Ovary (tissue), 9 donors: Measurements from ENCODE around the gene TUBB3. TPM values are rescaled to one million over a fixed set of nuclear protein-coding genes. Genes with fewer than 3 reads are reported as not detected.
A peak's percentile ranks its signal among the peaks of the same experiment; 100 is the strongest.

Experiments used
- DNase-seq, 5 donors: peaks; one replicate each; pipeline ENCODE4 v3.0.0-alpha.2; 2019 to 2020
- H3K27ac ChIP-seq, 2 donors: fragments of 200-600 bp; one replicate each; pipeline versions ENCODE4 v1.5.1 to v1.8.0; 2019 to 2022
- H3K27me3 ChIP-seq: fragments of 200-600 bp; one replicate; pipeline ENCODE4 v1.8.0; 2022
- H3K36me3 ChIP-seq: fragments of 200-600 bp; sonication (generic); one replicate; pipeline ENCODE4 v1.5.1; 2019
- H3K4me1 ChIP-seq: one replicate; pipeline ENCODE4 v1.8.1; 2013; ENCODE audit warnings: mild to moderate bottlenecking, moderate library complexity; ENCODE audit not compliant: insufficient read depth
- H3K4me3 ChIP-seq: fragments of 200-600 bp; sonication (generic); one replicate; pipeline ENCODE4 v1.5.1; 2017
- H3K9me3 ChIP-seq, 2 donors: fragments of 200-600 bp in 1 of 2; sonication (generic) in 1 of 2; one replicate each; pipeline versions ENCODE4 v1.5.1 to v1.8.1; 2013 to 2019; ENCODE audit warnings: mild to moderate bottlenecking in 1 of 2, moderate library complexity in 1 of 2
- EP300 ChIP-seq: sonication (generic); formaldehyde crosslinking; IDR thresholded peaks from one replicate; pipeline ENCODE4 v1.6.1; 2017; ENCODE audit warnings: antibody characterized with exemption
- POLR2A ChIP-seq: fragments of 450-650 bp; IDR thresholded peaks from one replicate; pipeline ENCODE4 v1.6.1; 2017; ENCODE audit warnings: antibody characterized with exemption, mild to moderate bottlenecking, moderate library complexity
- WGBS, 3 donors: extraction: QIAGEN DNeasy Blood & Tissue Kit in 1 of 3; methylation state at CpG; one replicate each; pipeline versions ENCODE4 v1.1.5 to v1.1.7; 2013 to 2017; 5-methylcytosine and 5-hydroxymethylcytosine counted together
- intact Hi-C, 4 donors: fragments of 100-400 bp; cut with DNase I; formaldehyde crosslinking; loops; one replicate each; pipeline versions ENCODE4 v1.11.0 to v1.15.1; 2022 to 2023
- polyA plus RNA-seq, 2 donors: library from polyadenylated mRNA; stranded (reverse); fragments of 200-250 nt in 1 of 2; fragments of 350-450 nt in 1 of 2; fragmentation: Illumina TruSeq in 1 of 2; extraction: RNeasy Lipid Tissue Mini Kit (QIAGEN cat#74804) in 1 of 2; gene quantifications; one replicate each; pipeline ENCODE4 v1.2.3, GENCODE V29; 2013 to 2014
- total RNA-seq, 7 donors: library from RNA; depleted of rRNA in 2 of 7; stranded (reverse); fragments of >200 nt in 2 of 7; fragmentation: NEBNext Ultra II Directional in 3 of 7; extraction: Animal tissue kit (Norgen Biotek cat#: 25700) in 3 of 7; gene quantifications; one replicate each; pipeline versions ENCODE4 v1.1.0 to v1.2.4, GENCODE V29; 2016 to 2023
- TF ChIP-seq, protein P1 (sequence below), 3 donors: fragments of 450-650 bp in 2 of 3; fragments of 200-600 bp in 1 of 3; IDR thresholded peaks; one replicate each; pipeline versions ENCODE4 v1.5.1 to v1.8.0; 2016 to 2022; ENCODE audit warnings: antibody characterized with exemption in 3 of 3, mild to moderate bottlenecking in 1 of 3
- donor health status: DM: no; HTN: no; CAD: no; lungs with moderate emphysema.
- donor health status: DM: no; HTN: no; CAD: no.
- donor health status: Bipolar disorder and iron deficiency.
- donor health status: DM: yes; HTN: yes; CAD: no.
- donor health status: DM: no; HTN: no; CAD: no.
- donor health status: DM: yes; HTN: yes; CAD: no.

TUBB3 gene
- total and polyA plus RNA-seq, 9 donors = 0.73 to 22.6 (median 2.5) TPM

DNA sequence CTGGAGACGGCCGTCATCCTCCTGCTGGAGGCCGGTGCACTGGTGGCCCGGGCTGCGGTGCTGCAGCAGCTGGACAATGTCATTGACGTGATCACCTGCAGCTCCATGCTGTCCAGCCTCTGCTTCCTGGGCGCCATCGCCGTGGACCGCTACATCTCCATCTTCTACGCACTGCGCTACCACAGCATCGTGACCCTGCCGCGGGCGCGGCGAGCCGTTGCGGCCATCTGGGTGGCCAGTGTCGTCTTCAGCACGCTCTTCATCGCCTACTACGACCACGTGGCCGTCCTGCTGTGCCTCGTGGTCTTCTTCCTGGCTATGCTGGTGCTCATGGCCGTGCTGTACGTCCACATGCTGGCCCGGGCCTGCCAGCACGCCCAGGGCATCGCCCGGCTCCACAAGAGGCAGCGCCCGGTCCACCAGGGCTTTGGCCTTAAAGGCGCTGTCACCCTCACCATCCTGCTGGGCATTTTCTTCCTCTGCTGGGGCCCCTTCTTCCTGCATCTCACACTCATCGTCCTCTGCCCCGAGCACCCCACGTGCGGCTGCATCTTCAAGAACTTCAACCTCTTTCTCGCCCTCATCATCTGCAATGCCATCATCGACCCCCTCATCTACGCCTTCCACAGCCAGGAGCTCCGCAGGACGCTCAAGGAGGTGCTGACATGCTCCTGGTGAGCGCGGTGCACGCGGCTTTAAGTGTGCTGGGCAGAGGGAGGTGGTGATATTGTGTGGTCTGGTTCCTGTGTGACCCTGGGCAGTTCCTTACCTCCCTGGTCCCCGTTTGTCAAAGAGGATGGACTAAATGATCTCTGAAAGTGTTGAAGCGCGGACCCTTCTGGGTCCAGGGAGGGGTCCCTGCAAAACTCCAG is 3.4 kb upstream of the TUBB3 start:
- intact Hi-C loops = no loop called here
- Histone ChIP-seq H3K27me3 (peaks cover 4% of the 10 kb centered on the region), H3K4me1 (peaks cover 12% of the 10 kb centered on the region), H3K9me3 (no peaks in the 10 kb centered on the region), H3K4me3 (no peak overlapping the region), H3K27ac (no peak overlapping the region), H3K36me3 (no peaks in the 10 kb centered on the region)
- TF ChIP-seq EP300 = no peak
- TF ChIP-seq POLR2A = no peak
- TF ChIP-seq, protein P1, sequence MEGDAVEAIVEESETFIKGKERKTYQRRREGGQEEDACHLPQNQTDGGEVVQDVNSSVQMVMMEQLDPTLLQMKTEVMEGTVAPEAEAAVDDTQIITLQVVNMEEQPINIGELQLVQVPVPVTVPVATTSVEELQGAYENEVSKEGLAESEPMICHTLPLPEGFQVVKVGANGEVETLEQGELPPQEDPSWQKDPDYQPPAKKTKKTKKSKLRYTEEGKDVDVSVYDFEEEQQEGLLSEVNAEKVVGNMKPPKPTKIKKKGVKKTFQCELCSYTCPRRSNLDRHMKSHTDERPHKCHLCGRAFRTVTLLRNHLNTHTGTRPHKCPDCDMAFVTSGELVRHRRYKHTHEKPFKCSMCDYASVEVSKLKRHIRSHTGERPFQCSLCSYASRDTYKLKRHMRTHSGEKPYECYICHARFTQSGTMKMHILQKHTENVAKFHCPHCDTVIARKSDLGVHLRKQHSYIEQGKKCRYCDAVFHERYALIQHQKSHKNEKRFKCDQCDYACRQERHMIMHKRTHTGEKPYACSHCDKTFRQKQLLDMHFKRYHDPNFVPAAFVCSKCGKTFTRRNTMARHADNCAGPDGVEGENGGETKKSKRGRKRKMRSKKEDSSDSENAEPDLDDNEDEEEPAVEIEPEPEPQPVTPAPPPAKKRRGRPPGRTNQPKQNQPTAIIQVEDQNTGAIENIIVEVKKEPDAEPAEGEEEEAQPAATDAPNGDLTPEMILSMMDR (IDR thresholded peaks at IDR 0.05) = no peak
- DNase-seq = no peak
- 88 to 91% (median 90%) methylated on average over 52 of the region's 52 CpGs for WGBS, 3 donors

DNA sequence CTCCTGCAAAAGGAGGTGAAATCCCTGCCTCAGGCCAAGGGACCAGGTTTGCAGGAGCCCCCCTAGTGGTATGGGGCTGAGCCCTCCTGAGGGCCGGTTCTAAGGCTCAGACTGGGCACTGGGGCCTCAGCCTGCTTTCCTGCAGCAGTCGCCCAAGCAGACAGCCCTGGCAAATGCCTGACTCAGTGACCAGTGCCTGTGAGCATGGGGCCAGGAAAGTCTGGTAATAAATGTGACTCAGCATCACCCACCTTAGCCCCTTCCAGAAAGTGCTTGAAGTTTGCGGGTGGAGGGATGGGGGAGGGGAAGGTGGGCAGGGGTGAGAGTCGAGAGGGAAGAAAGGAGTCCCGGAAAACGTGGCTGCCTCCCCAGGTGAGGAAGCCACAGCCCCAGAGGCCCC is 2.4 kb upstream of the TUBB3 start:
- Histone ChIP-seq H3K4me3 (no peak overlapping the region), H3K36me3 (no peaks in the 10 kb centered on the region), H3K4me1 (peaks cover 12% of the 10 kb centered on the region), H3K27ac (no peak overlapping the region), H3K27me3 (peaks cover 4% of the 10 kb centered on the region), H3K9me3 (no peaks in the 10 kb centered on the region)
- no peak for TF ChIP-seq POLR2A
- TF ChIP-seq, protein P1 (IDR thresholded peaks at IDR 0.05) = no peak
- no peak for TF ChIP-seq EP300
- no peak for DNase-seq
- WGBS, 3 donors = 49 to 56% (median 51%) methylated on average over 6 of the region's 6 CpGs
- intact Hi-C loops = no loop called here

DNA sequence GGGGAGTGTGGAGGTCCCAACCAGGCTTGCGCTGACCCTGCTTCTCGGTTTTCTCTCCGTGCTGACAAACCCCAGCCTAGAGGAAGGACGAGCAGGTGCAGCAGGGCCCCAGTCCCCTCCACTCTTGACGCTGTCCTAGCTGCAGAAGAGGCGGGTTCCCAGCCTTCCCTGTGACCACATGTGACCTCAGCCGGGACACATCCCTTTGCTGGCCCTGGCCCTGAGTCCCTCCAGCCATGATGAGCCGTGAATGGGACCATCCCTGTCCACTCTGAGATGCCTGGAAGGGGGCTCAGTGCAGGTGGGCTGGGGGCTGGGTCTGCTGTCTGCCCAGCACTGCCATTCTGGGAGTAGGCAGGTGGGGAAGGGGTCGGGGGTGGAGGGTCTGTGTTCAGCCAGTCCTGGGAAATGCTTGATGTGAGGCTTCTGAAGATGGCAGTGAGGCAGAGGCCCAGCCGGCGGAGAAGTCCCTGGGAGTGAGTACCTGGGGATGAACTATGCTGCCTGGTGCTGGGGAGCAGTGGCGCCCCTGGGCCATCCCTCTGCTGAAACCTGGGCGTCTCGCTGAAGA is 1.9 kb upstream of the TUBB3 start:
- H3K27me3 ChIP-seq = peaks cover 4% of the 10 kb centered on the region
- no peaks in the 10 kb centered on the region for H3K36me3 ChIP-seq
- no peak for TF ChIP-seq POLR2A
- TF ChIP-seq EP300 = no peak
- TF ChIP-seq, protein P1 (IDR thresholded peaks at IDR 0.05) = no peak
- H3K9me3 ChIP-seq = no peaks in the 10 kb centered on the region
- no peak overlapping the region for H3K4me3 ChIP-seq
- peaks cover 12% of the 10 kb centered on the region for H3K4me1 ChIP-seq
- peak in 1 of 5 donors; percentile 43 for DNase-seq
- H3K27ac ChIP-seq = no peak overlapping the region
- 49 to 54% (median 53%) methylated on average over 14 of the region's 14 CpGs for WGBS, 3 donors
- intact Hi-C loops = no loop called here

DNA sequence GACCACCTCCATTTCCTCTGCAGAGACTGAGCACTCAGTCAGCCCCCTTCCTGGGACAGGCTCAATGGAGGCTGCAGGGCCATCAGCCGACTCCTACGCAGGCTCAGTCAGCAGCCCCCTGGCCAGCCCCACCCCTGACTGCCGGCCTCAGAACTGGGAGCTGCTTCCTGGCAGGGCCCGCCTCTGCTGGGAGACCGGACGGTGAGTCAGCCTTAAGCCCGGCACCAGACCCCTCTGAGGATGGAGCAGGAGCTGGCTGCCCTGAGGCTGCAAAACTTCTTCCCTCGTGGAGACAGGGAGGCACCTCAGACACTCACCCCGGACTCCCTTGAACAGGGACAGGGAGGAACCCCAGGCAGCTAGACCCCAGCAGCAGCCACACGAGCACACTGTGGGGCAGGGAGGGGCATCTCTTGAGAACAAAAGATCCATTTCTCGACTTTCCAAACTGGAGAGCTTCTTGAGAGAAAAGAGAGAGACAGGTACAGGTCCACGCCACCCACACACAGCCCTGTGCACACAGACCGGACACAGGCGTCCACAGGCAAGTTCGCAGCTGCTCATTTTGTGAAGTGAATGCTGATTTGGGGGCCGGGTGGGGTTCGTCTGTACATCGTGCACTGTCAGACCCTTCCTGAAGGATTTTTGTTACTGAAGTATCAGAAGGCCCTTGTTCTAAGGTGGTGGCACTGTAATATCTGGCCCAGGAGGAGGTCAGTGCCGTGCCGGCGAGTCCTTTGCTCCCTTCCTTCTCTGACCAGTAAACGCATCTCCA is 1.3 kb upstream of the TUBB3 start:
- no peaks in the 10 kb centered on the region for H3K36me3 ChIP-seq
- peak; percentile 65 to 81 (median 67) for DNase-seq
- H3K4me3 ChIP-seq = no peak overlapping the region
- peaks cover 12% of the 10 kb centered on the region for H3K4me1 ChIP-seq
- 1 to 2% (median 2%) methylated on average over 22 of the region's 22 CpGs for WGBS, 3 donors
- TF ChIP-seq POLR2A = no peak
- TF ChIP-seq, protein P1 (IDR thresholded peaks at IDR 0.05) = no peak
- TF ChIP-seq EP300 = no peak
- peaks cover 4% of the 10 kb centered on the region for H3K27me3 ChIP-seq
- intact Hi-C loops = no loop called here
- no peak overlapping the region for H3K27ac ChIP-seq
- H3K9me3 ChIP-seq = no peaks in the 10 kb centered on the region
